LNCAP (cell line): ENCODE data around the gene CMSS1.

ENCODE experiments used
- TF ChIP-seq, protein P1 (sequence below): fragments of 450-650 bp; IDR thresholded peaks from 2 replicates; pipeline ENCODE4 v1.5.1; 2017; ENCODE audit warnings: mild to moderate bottlenecking

CMSS1 gene

DNA sequence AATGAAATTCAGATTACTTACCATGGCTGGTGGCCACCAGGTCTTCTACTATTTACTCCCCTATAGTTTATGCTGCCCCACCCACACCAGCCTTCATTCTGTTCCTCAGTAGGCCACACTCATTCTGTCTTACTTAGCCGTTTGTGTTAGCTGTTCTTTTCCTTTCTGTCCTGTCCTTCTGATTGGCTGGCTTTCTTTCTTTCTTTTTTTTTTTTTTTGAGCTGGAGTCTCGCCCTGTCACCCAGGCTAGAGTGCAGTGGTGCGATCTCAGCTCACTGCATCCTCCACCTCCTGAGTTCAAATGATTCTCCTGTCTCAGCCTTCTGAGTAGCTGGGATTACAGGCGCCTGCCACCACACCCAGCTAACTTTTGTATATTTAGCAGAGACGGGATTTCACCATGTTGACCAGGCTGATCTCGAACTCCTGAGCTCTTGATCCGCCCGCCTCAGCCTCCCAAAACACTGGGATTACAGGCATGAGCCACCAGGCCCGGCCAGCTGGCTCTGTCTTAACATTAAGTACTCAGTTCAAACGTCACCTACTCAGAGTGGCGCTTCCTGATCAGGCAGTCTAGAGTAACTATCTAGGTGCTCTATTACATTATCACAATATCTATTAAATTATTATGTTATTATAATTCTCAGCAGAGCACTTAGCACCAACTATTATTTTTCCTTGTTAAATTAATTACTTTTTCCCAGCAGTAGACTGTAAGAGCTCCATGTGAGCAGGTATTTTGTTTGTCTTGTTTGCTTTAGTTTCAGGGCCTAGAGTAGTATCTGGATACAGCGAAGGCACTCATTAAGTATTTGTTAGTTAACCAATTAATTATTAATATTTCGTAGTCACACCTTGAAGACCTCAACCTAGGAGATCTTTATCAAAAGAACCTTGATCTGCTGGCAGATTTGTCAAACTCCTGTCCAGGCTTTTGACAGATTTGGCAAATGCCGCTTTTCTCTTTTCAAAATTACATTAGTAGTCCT, 6.4 kb downstream of the CMSS1 start:
- TF ChIP-seq, protein P1, sequence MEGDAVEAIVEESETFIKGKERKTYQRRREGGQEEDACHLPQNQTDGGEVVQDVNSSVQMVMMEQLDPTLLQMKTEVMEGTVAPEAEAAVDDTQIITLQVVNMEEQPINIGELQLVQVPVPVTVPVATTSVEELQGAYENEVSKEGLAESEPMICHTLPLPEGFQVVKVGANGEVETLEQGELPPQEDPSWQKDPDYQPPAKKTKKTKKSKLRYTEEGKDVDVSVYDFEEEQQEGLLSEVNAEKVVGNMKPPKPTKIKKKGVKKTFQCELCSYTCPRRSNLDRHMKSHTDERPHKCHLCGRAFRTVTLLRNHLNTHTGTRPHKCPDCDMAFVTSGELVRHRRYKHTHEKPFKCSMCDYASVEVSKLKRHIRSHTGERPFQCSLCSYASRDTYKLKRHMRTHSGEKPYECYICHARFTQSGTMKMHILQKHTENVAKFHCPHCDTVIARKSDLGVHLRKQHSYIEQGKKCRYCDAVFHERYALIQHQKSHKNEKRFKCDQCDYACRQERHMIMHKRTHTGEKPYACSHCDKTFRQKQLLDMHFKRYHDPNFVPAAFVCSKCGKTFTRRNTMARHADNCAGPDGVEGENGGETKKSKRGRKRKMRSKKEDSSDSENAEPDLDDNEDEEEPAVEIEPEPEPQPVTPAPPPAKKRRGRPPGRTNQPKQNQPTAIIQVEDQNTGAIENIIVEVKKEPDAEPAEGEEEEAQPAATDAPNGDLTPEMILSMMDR = no peak

DNA sequence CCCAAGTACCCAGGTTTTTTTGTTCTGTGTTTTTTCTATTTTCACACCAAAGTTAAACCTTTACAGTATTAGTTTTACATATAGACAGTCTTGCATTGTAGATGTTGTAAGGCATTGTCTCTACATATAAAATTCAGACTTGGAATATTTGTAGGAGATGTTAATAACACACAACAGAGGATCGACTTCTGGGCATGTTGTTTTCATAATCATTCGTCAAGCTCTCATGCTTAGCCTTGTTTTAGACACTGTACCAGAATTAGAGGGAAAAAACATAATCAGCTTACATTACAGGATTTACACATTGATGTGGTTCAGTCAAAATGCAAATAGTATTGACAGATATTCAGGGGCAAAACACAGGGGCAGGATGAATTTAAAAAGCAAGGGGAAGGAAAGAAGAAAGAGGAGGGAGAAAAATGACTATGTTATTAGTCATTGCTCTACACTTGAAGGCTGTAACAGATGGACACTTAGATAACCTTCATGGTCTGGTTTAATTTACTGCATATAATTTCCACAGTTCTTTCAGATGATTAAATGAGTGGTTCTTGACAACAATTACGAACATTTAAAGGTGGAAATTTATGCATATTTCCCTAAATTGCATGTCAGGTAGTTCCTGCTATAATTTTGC, 7.5 kb downstream of the CMSS1 start:
- TF ChIP-seq, protein P1 = no peak

DNA sequence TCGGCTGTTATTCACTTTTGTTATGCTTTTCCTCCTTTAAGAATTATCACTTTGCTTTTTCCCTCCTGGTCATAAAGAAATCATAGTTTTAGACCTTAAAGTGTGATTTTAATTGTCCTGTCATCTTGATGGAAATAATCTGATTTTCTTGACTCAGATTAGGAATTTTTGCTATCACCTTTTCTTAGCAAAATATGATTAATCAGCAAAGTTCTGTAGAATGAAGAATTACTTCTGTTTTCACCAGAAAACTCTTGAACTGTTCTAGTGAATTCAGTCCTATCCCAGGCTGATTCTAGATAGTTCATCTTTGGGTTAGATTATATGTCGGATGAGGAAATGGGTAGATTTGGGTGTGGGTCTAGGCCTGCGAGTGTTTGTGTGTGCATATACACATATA, 12.2 kb downstream of the CMSS1 start:
- TF ChIP-seq, protein P1 = no peak

- TF ChIP-seq, protein P1 = no peak
Measured at GRCh38 chr3:99833617-99834205, 16.0 kb downstream of the CMSS1 start.

DNA sequence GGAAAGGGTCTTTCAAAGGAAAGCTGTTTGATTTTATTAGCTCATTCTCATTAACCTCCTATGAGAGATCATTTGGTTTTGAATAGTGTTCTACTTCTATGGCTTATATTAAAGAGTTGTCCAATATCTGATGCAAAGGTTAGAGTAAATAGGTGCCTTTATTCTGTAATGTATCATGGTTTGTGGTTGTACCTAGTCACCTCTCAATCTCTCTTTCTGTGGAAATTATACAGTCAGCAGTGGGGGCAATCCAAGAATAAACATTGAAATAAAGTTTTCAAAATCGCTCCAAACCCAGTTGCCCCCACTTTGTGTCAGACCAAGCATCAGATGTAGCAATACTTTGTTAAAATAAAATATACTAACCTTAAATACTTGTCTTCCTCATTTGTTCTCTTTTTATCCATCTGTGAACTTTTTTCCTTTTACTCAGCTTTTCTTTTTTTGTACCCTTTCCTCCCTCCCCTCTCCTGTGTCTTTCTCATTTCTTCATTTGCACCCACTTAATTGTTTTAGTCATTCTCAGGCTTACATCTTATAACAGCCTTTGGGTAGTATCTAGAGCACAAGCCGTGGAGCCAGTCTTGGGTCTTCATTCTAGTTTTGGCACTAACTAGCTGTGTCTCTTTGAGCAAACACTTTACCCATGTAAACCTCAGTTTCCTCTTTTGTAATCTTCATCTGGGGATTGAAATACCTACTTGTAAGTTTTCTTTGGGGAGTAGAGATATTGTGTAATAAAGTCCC, 16.7 kb downstream of the CMSS1 start:
- TF ChIP-seq, protein P1 = no peak

- TF ChIP-seq, protein P1 = no peak
Measured at GRCh38 chr3:99836681-99837080, 19.0 kb downstream of the CMSS1 start.

DNA sequence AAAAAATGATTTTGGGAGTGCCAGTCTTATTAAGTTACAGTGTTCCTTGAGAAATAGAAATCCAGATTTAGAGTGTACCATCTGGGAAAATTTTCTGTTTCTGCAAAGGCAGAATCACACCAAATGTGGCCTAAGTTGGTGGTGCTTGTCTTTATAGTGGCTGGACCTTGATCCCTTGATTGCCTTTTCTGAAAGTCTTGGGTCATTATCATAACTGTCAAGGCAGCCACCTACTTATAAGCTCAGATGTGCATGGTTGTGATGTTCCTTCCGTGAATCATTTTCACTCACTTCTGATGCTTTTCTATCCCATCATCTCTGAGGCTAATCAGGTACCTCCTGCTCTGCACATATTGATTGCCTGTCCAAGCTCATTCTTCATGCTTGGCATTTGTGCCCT, 20.1 kb downstream of the CMSS1 start:
- TF ChIP-seq, protein P1 = no peak
